Measurements from ENCODE around the gene PHACTR3.

The PHACTR3 gene

GRCh38 chr20:59861401-59861800 lies 257.1 kb downstream of the PHACTR3 start:
- TF ChIP-seq CTCF (IDR thresholded peaks at IDR 0.05; ENCODE audit: low read depth, low read length, missing control alignments) = no peak
- no peak overlapping the region for H3K4me3 ChIP-seq (ENCODE audit: low read depth, low read length)
- in situ Hi-C loops (cut with HindIII; ENCODE audit: low sequenced_read_pairs) = no loop called here
- DNase-seq (ENCODE audit: low read depth) = no peak

GRCh38 chr20:59863058-59863457 lies 258.7 kb downstream of the PHACTR3 start:
- no peak for TF ChIP-seq CTCF (IDR thresholded peaks at IDR 0.05; ENCODE audit: low read depth, low read length, missing control alignments)
- in situ Hi-C loops (cut with HindIII; ENCODE audit: low sequenced_read_pairs) = no loop called here

GRCh38 chr20:59864726-59865125 lies 260.4 kb downstream of the PHACTR3 start:
- no peak overlapping the region for H3K4me3 ChIP-seq (ENCODE audit: low read depth, low read length)
- no peak for DNase-seq (ENCODE audit: low read depth)
- no peak for TF ChIP-seq CTCF (IDR thresholded peaks at IDR 0.05; ENCODE audit: low read depth, low read length, missing control alignments)
- in situ Hi-C loops (cut with HindIII; ENCODE audit: low sequenced_read_pairs) = no loop called here

More at GRCh38 chr20:59863058-59863457, 258.7 kb downstream of the PHACTR3 start:
- H3K4me3 ChIP-seq (ENCODE audit: low read depth, low read length) = no peak overlapping the region
- DNase-seq (ENCODE audit: low read depth) = no peak

- no peak for TF ChIP-seq CTCF (IDR thresholded peaks at IDR 0.05; ENCODE audit: low read depth, low read length, missing control alignments)
- no peak overlapping the region for H3K4me3 ChIP-seq (ENCODE audit: low read depth, low read length)
- DNase-seq (ENCODE audit: low read depth) = no peak
- in situ Hi-C loops (cut with HindIII; ENCODE audit: low sequenced_read_pairs) = no loop called here
These were observed 262.0 kb downstream of the PHACTR3 start for GRCh38 chr20:59866338-59866737.

- DNase-seq (ENCODE audit: low read depth) = no peak
- H3K4me3 ChIP-seq (ENCODE audit: low read depth, low read length) = no peak overlapping the region
- TF ChIP-seq CTCF (IDR thresholded peaks at IDR 0.05; ENCODE audit: low read depth, low read length, missing control alignments) = no peak
- in situ Hi-C loops (cut with HindIII; ENCODE audit: low sequenced_read_pairs) = no loop called here
These were observed 266.8 kb downstream of the PHACTR3 start for GRCh38 chr20:59871096-59871495.

GRCh38 chr20:59873409-59873808 lies 269.1 kb downstream of the PHACTR3 start:
- no peak for TF ChIP-seq CTCF (IDR thresholded peaks at IDR 0.05; ENCODE audit: low read depth, low read length, missing control alignments)
- no peak for DNase-seq (ENCODE audit: low read depth)
- H3K4me3 ChIP-seq (ENCODE audit: low read depth, low read length) = no peak overlapping the region
- in situ Hi-C loops (cut with HindIII; ENCODE audit: low sequenced_read_pairs) = no loop called here

- no peak overlapping the region for H3K4me3 ChIP-seq (ENCODE audit: low read depth, low read length)
- no peak for DNase-seq (ENCODE audit: low read depth)
- in situ Hi-C loops (cut with HindIII; ENCODE audit: low sequenced_read_pairs) = no loop called here
- no peak for TF ChIP-seq CTCF (IDR thresholded peaks at IDR 0.05; ENCODE audit: low read depth, low read length, missing control alignments)
These were observed 275.9 kb downstream of the PHACTR3 start for GRCh38 chr20:59880198-59880597.
